Measurements from ENCODE around the gene SEZ6. TPM values are rescaled to one million over a fixed set of nuclear protein-coding genes. Genes with fewer than 3 reads are reported as not detected.

The SEZ6 gene
- total RNA-seq, 1 donor from 2014 or later, result not detected

DNA sequence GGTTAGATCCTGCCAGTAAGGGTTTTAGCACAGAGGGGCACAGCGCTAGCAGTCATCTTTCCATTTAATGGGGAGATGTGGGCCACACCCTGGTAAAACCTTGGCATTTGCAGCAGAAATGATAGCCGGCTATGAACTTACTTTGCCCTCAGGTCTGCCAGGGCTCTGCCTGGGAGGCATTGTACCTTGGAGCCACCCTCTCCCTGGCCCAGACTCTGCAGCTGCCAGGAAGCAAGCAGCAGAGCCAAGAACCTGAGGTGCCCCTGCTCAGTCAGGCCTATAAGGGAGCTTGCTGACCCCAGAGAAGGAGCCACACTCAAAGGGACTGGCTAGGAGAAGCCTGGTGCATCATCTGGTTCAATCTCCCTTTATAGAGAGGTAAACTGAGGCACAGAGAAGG is 30.8 kb downstream of the SEZ6 start:
- no peak for DNase-seq (ENCODE audit: low spot score)

DNA sequence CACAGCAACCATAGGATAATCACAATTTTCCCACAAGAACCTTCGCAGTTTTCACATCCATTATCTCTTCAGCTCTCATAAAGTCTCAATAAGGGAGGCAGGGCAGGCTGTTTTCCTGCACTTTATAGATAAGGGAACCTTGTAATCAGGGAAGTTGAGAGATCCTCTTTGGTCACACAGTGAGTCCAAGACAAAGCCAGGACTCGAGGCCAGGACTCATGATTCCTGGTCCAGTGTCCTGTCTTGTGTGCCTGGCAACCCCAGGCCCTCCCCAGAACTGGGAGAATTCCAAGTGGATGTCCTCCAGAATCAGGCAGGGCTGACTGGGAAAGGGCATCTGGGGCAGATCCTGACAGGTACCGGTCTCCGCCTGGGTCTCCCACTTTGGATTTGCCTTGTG is 31.4 kb downstream of the SEZ6 start:
- DNase-seq (ENCODE audit: low spot score), result no peak

DNA sequence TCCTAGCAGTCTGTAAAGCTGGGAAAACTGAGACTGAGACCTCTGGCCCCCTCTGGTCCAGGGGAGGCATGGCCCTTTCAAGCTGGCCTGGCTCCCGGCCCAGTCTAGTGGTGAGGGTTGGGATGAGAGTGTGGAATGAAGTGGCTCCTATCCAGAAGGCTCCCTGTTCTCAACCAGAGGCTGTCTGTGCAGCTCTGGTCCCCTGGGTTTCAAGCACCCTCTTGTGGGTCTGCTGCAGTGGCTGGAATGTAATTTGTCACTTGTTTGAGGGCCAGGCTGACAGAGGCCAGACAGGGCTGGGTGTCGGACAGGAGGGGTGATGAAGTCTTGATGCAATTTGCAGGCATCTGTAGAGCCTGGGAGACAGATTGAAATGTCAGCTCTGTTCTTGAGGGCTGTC is 32.4 kb downstream of the SEZ6 start:
- DNase-seq (ENCODE audit: low spot score), result no peak

DNA sequence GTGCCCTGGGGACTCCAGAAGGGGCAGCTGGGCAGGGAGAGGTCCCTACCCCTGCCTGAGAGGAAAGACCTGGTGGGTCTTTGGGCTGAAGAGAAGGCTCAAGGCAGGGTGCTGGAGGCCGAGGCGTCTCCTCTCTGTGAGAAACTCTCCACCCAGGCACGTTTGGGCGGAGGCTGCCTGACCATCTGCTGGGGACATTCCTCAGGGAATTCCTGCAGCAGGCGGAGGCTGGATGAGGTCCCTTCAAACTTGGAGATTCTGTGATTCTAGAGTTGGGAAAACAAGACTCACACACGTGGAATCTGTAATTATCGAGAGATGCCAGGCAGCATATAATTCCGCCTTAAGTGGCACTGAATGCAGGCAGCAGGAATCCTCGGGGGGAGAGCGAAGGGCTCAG is 33.4 kb downstream of the SEZ6 start:
- no peak for DNase-seq (ENCODE audit: low spot score)

DNA sequence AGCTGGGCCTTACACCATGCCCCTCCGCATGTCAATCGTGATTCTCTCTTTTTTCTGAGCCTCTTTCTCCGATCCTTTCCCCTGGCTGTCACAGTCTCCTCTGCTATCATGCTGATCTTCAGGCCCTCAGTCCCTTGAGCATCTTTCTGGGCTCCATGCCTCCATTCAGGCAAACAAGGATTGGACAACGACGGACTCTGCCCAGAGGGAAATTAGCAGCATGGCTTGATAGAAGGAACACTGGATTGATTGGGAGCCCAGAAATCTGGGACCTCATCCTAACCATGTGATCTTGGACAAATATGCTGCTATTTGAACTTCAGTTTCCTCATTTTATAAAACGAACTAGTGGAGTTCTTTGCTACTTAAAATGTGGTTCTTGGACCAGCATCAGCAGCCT is 35.0 kb downstream of the SEZ6 start:
- DNase-seq (ENCODE audit: low spot score), result no peak

DNA sequence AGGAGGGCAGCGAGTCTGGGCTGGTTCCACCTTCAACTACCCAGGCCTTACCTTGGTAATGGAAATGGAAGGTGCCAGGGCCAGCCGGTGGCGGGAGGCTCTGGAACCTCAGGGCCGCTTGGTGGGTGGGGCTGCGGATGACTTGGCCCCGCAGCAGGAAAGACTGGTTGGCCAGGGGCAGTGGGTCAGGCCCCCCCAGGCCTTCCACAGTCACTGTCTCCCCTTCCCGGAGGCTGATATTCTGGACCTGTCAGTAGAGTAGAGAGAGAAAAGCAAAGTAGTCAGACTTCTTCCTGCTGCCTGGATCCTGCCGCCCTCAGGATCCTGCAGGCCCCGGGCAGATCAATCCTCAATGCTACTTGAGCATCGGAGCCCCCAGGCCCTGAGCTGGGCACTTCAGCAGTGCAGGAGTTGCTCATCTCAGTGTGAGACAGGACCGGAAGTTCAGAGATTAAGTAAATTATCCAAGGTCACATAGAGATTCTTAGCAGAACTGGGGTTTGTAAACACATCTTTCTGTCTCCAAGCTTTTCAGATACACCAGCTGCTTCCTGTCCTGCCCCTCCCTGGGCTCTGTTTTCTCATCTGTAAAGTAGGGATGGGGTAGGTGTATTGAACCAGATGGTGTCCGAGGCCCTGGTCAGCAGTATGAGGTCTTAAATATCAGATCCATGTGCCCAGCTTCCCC is 36.0 kb downstream of the SEZ6 start:
- DNase-seq (ENCODE audit: low spot score), result no peak

DNA sequence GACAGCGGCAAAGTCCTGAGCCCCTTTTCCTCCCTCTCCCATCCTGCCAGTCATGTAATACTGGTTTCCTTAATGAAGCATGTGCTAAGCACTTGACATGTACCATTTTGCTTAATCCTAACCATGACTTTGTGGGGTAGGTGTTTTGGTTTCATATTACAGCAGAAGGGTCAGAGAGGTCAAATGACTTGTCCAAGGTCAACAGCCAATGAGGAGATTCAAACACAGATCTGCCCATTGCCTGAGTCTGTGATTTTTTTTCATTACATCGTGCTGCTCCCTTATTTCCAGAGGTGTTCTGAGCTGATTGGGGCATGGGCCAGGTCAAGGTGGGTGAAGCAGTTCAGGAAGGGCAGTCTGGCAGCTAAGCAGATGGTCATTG is 36.9 kb downstream of the SEZ6 start:
- no peak for DNase-seq (ENCODE audit: low spot score)

DNA sequence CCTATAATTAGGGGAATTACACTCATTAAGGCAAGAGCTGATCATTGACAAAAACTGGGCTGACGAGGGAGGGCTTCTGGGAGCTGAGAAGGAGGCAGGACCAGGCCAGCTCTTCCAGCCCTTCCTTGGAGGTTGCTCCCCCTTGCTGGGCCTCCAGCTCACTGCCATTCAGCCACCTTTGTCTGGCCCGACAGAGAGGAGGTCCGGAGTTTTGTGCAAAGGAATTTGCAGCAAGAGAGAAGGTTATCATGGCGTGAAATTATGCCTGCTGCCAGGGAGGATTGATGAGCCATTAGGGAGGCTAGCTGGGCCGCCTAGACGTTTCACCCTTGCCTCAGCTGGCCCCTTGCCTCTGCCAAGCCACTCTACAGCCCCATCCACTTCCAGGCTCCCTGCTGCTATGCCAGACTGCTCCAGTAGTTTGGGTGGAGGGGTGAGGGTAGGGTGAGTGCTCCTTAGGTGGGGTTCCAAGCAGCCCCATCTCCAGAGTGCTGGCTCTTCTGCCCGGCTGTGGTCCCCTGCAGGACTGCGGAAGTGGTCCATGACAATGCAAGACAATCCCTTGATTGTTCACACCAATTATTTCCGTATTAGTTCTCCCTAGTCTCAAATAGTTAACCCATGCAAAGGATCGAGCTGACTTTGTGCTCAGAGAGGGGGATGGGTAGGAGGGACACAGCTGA is 37.5 kb downstream of the SEZ6 start:
- no peak for DNase-seq (ENCODE audit: low spot score)

DNA sequence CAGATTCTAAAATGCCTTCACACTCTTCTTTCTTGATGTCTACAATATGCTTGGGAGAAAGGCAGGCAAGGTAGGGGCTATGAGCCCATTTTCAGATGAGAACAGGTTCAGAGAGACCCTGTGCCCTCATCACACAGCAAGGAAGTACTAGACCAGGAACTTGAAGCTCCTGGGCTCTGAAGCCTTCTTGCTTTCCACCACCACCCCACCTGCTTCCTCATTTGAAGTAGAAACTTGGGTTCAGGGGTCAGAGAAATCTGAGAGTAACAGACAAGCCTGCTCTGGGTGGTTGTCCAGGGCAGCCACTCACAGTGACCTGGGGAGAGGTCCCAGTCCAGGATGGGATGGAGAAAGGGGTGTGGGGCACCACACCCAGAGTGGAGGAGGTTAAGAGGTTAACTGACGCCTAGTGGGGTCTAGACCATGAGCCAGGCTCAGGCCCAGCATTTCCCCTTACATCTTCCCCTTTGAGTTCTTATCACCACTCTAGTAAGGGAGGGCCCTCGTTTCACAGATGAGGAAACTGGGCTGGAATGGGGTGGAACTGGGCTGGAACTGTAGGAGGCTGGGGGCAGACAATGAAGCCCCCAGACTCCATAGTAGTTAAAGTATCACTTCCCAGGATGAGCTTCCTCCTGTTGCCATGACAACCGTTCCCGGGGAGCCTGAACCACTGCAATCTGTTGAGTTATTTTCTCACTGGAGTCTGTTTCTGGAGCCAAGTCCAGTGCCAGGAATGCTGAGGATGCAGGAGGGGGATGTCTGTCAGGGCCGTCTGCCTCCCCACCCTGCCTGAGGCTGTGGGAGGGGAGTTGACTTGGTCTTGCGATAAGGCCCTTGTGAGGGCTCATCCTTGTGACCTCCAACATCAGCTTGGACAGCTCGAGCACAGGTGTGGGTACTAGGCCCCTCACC is 38.4 kb downstream of the SEZ6 start:
- DNase-seq (ENCODE audit: low spot score), result no peak

DNA sequence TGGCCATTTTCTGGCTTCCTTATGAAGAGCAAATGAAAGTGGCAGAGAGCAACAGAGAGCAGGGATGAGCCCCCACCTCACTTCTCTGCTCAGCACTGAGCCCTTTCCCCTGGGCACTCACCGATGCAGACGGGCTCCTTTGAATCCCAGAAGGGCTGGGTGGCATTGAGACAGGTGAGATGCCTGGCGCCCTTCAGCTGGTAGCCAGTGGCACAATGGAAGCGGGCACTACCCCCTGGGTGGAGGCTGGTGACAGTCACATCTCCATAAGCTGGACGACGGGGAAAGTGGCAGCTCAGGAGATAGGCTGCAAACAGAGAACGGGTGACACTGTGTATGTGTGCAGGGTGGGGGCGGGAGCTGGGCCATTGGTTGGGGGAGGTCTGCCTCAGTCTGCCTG is 42.0 kb downstream of the SEZ6 start:
- DNase-seq (ENCODE audit: low spot score), result no peak

DNA sequence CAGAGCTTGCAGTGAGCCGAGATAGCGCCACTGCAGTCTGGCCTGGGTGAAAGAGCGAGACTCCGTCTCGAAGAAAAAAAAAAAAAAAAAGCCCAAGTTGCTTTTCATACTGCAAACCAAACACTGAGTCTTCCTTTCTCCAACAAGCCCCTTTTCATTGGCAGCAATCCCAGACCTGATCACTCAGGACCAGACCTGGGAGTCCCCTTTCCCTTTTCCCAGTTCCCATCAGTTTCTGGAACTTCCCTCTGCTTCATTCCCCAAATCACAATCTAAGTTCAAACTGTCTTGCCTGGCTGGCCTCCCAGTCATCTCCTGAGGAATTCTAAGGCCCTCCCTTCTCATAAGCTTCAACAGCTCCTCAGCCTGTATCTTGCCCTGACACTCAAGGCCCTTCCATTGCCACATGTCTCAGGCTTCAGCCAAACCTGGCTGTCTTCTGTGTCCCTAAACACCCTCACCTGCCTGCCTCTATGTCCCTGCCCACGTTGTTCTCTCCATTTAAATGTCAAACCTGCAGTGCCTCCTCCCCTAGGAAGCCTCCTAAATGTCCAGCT is 42.7 kb downstream of the SEZ6 start:
- no peak for DNase-seq (ENCODE audit: low spot score)

DNA sequence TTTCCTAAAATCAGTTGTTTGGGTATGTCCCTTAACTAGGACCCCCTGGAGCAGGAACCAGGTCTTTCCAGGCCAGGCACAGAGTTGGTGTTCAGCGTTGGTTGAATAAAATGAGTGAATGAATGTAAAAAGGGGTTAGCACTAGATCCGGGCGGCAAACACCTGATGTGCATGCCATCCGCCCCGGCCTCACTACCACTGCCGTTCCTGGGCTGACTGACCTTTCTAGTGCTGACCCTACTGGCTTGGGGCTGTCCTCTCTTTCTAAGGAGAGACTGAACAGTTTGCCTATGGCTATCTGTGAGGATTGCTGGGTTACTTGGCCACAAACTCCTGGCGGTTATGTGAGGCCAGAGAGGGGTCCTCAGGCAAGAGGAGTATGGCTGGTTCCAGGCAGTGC is 44.4 kb downstream of the SEZ6 start:
- no peak for DNase-seq (ENCODE audit: low spot score)

DNA sequence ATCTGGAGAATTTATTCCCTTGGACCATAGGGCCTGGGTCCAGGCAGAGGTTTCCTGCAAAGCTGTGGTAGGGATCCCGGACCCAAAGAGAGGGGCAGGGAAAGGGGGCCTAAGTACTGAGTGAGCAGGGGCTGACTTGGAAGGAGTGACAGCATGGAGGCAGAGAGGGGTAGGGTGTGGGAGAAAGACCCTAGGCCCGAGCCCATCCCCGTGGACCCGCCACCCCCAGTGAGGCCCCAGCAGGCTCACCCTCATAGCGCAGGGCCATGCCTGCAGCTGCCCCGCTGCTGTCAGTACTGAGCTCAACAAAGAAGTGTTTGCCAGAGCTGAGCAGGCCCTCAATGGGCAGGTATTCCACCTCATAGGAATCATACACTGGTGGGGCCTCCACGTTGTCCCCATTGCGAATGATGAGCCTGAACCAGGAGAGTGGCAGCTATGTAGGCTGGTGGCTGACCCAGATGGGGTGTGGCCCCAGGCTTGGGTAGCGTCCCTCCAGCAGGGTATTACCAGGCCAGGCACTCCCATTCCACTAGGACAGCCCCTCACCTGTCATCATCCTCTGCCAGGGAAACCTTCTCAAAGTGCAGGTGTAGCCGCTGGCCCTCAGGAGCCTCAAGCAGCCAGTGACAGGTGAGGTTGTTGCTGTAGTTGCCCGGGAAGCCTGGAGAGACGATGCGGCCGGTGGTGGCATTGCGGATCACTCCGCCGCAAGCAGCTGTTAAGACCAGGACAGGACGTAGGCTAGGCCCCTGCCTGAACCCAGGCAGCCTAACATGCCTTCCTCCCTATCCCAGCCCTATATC is 45.4 kb downstream of the SEZ6 start:
- no peak for DNase-seq (ENCODE audit: low spot score)

DNA sequence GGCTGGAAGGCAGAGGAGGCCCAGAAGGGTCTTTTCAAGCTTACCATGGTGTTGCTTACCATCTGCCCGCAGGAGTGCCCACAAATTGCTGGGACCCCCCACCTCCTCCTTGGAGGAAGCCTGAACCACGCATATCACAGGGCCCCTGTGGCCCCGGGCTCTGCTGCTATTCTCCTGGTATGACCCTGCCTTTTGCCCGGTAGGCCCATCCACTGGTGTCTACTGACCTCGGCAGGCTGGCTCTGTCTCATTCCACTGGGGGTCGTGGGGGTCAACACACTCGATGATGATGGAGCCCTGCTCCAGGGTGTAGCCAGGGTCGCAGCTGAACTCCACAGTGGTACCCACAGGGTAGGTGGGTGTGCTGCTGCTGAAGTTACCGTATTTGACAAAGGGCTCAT is 46.4 kb downstream of the SEZ6 start:
- no peak for DNase-seq (ENCODE audit: low spot score)

DNA sequence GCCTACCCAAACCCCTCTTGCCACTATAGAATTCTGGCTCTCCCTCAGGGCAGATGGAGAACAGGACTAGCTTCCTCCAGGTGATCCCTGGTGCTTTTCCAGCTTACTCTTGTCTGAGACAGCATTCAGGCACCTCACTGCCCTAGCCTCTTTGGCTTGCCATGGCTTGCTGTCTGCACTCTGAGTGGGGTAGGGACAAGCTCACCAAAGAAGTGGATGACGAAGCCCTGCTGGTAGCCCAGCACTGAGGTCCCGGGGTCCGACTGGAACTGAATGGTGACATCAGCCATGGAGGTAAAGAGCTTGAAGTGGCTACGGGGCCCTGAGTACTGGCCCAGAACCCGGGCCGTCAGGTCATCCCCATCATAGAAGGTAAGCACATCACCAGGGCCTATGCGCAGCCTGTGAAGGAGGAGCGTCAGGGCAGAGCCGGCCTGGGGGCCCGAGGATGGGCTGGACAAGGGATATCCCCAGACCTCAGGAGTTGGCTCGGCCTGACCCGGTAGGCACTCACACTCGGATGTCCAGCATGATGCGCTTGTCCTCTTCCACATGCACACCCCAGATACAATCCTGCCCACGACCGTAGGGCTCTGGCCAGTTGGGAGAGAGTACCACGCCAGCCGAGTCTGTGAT is 46.9 kb downstream of the SEZ6 start:
- DNase-seq (ENCODE audit: low spot score), result no peak

DNA sequence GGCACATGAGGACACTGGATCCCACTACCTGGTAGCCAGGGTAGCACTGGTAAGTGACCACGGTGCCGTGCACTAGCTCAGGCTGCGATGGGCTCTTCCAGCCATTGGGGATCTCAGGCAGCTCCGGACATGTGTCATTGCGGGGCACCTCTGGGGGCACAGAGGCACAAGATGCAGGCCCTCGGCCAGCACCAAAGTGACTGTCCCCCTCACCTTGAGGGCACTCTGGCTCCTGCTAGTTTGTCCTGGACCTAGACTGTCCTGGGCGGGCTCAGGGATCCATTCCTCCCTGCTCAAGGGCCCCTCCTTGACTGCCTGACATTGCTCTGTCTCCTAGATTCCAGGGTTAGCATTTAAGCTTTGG is 47.9 kb downstream of the SEZ6 start:
- no peak for DNase-seq (ENCODE audit: low spot score)

DNA sequence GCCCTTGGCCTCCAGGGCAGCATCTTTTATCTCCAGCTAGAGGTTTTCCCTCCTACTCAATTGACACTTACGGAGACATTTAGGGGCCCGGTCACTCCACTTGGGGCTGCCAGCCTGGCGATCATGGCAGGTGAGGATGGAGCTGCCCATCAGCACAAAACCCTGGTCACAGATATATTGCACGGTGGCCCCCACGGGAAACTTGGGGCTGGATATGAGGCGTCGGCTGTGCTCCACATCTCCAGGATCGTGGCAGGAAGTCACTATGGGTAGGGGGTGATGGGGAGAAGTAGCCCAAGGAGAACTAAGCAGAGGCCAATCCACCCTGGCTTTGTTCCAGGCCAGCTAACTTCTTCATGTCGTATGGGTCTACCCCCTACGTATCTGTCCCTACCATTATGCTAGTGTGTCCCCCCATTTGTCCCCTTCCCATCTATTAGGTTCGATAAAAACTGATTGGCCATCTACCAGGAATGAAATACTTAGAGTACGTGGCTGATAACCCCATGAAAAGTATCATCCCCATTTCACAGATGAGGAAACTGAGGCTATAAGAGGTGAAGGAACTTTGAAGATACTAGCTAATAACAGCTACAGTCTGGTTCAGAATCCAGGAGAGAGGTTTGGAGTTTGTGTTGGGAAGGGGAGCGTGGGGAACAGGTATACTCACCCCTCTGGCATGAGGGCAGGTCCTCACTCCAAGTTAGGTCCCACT is 48.4 kb downstream of the SEZ6 start:
- no peak for DNase-seq (ENCODE audit: low spot score)

DNA sequence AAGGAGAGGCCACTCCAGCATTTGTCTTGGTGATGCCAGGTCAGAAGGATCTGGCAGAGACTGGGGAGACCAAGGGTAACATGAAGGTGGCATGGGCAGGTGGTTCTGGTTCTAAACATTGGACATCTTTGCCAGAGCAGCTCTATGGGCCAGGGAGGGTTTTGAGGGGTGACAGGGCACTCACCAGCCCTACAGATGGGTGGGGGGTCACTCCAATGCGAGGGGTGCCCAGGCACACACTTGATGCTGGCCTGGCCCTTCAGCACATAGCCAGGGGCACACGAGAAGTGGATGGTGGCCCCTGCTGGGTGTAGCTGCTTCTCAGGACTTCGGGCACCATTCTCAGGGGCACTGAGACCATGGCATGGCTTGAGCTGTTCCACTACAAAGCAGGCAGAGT is 49.0 kb downstream of the SEZ6 start:
- no peak for DNase-seq (ENCODE audit: low spot score)

DNA sequence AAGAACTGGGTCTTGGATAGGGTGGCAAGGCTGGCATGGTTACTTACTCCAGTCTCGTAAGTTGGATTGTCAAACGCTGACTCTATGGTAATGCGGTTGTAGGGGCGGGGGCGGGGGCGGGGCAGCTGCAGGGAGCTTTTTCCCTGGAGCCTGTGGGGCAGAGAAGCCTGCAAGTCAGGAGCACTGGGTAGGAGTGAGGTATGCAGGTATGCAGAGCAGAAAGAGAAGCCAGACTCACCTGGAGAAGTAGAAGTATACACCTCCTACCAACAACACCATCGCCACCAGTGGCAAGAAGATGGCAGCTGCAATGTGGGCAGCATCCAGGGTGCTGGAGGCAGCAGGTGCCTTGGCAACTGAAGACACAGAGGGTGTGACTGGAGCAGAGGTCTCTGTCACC is 49.7 kb downstream of the SEZ6 start:
- DNase-seq (ENCODE audit: low spot score), result no peak

DNA sequence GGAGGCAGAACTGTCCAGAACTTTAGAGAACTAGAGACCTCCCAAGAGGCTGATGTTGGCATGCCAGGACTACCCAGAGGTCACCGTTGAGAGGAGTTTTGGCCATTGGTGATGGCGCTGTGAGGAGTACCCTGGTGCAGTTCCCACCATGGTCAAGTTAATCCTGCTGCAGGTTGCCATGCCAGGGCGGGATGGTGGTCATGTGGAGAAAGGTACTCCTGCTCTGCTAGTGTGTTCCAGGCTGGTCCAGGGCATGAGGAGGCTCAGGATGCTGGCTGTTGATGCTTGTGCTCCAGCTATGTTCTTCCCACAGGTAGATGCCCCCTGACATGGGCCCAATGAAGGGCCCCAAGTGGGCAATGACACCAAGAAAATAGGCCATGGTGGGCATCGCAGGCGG is 50.4 kb downstream of the SEZ6 start:
- DNase-seq (ENCODE audit: low spot score), result no peak

DNA sequence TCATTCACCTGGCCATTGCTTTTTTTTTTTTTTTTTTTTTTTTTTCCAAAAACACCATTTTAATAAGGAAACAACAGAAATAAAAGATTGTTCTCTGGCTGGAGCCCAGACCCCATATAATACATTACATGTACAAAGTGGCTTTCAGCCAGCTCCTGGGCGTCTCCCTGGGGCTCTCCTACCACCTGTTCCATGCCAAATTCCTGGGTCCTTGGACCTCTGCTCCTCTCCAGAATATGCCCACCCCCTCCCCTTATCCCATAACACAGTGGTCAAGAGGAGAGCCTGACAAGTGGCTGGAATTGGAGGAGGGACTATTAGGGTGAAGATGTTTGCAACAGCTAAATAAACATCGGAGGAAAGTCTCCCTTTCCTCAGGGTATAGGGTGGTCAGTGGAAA is 50.9 kb downstream of the SEZ6 start:
- no peak for DNase-seq (ENCODE audit: low spot score)
